GM10248 (cell line): ENCODE measurements around the gene MMRN1.

Experiments
- CTCF ChIA-PET: fragments of 300-600 bp; sonication (Branson Sonifier 250); formaldehyde crosslinking; extraction: SDS; loops from one replicate; lab custom pipeline; 2021; ENCODE audit warnings: antibody characterized with exemption; lab: Yijun Ruan, JAX
- POLR2A ChIA-PET: fragments of 350-650 bp; sonication (Branson Sonifier 250); formaldehyde crosslinking; extraction: SDS; loops from one replicate; lab custom pipeline; 2020; ENCODE audit warnings: antibody characterized with exemption; lab: Yijun Ruan, JAX
- DNase-seq: peaks from one replicate; pipeline ENCODE4 v3.0.0; 2012; ENCODE audit errors: extremely low spot score
- CTCF ChIP-seq: IDR thresholded peaks from 2 replicates; pipeline ENCODE4 v1.5.1; 2012; ENCODE audit warnings: mild to moderate bottlenecking, low read depth; ENCODE audit errors: extremely low read depth, missing control alignments, control extremely low read depth

MMRN1 gene

GRCh38 chr4:89868999-89869589 is 25.6 kb upstream of the MMRN1 start:
- POLR2A ChIA-PET = no interaction called here

GRCh38 chr4:89871211-89871610 is 23.4 kb upstream of the MMRN1 start:
- ChIA-PET CTCF (interaction anchor here (1.0 kb wide), 1 partner anchor 9 kb away, joined by 3 read pairs; no protein-coding TSS in a partner anchor), POLR2A (no interaction called here)
- no peak for DNase-seq
- no peak for TF ChIP-seq CTCF

More at GRCh38 chr4:89868999-89869589, 25.6 kb upstream of the MMRN1 start:
- CTCF ChIA-PET = interaction anchor here (1.0 to 1.5 kb wide), 3 partner anchors 24 to 39 kb away, joined by 3 read pairs; no protein-coding TSS in a partner anchor
- TF ChIP-seq CTCF = no peak
- no peak for DNase-seq

- ChIA-PET CTCF (no interaction called here), POLR2A (no interaction called here)
- no peak for DNase-seq
- TF ChIP-seq CTCF = no peak
These were observed 18.1 kb upstream of the MMRN1 start for GRCh38 chr4:89876548-89876947.

GRCh38 chr4:89878611-89879010 is 16.0 kb upstream of the MMRN1 start:
- TF ChIP-seq CTCF = no peak
- no peak for DNase-seq
- ChIA-PET CTCF (interaction anchor here (0.8 to 1.5 kb wide), 3 partner anchors 13 to 89 kb away, joined by 3 to 4 read pairs (median 4); no protein-coding TSS in a partner anchor), POLR2A (no interaction called here)

GRCh38 chr4:89879215-89879614 is 15.4 kb upstream of the MMRN1 start:
- TF ChIP-seq CTCF = no peak
- no peak for DNase-seq
- POLR2A ChIA-PET = no interaction called here
- CTCF ChIA-PET = interaction anchor here (0.8 to 1.4 kb wide), 2 partner anchors 14 to 44 kb away, joined by 3 to 4 read pairs; no protein-coding TSS in a partner anchor

GRCh38 chr4:89889289-89889688 is 5.4 kb upstream of the MMRN1 start:
- POLR2A ChIA-PET = no interaction called here
- no peak for DNase-seq
- no peak for TF ChIP-seq CTCF
- CTCF ChIA-PET = no interaction called here
